Measurements from ENCODE around the gene KCNJ18.
"Not testable (repeated sequence)": the region's sequence is repeated elsewhere in the genome, so short reads cannot be mapped to it uniquely, and the experiment has no call there.

The KCNJ18 gene

DNA sequence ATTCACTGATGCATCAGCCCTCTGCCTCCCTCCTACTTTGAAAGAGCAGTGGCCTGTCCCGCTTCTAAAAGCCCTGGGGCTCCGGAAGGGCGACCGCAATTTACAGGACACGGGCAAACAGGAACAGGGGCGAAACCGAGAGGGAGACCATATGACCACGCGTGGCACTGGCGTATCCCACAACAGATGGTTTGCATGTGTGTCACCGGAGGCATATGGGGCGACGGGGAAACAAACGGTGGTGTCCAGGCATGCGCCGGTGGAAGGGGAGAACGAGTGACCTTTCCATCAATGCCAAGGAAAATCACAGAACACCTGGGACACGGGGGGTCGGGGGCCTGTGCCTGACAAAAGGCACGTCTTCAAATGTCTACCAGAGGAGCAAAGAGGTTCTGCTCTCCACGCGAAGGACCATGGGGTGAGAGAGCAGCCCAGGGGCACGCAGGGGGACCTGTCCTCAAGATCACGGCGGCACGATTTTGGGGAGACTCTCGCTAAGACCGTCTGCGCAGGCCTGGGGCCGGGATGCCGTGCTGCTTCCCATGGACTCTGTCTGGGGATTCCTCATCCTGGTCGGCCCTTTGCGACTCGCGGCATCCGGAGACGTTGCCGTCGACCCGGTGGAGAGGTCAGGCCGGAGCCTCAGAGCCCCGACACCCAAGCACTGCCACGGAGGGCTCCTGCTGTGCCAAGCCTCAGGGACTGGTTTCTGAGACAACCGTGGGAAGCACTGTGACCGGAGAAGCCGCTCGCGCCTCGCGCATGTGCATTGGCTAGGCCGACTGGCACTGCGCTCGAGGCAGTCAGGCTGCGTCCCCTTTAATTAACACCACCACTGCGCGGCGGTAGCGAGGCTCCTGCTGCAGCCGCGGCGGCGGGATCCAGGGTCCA is 12.8 kb upstream of the KCNJ18 start:
- DNase-seq (no peak), ATAC-seq (ENCODE audit: insufficient read depth, low read depth) (no peak)
- peaks cover 23% of the 10 kb centered on the region for H3K9me3 ChIP-seq (ENCODE audit: insufficient read depth, low read length, severe bottlenecking)
- no peak overlapping the region for H3K9ac ChIP-seq (ENCODE audit: low read depth, low read length)
- H4K20me1 ChIP-seq (ENCODE audit: insufficient read depth, low read length), result no peaks in the 10 kb centered on the region
- H3K27ac ChIP-seq (ENCODE audit: low read length), result no peak overlapping the region
- no peaks in the 10 kb centered on the region for H3K79me2 ChIP-seq (ENCODE audit: insufficient read depth, low read length)
- no peak overlapping the region for H3K4me3 ChIP-seq (ENCODE audit: low read depth in 1 of 2, low read length in 2 of 2)
- no peaks in the 10 kb centered on the region for H3K4me1 ChIP-seq (ENCODE audit: insufficient read depth, low read length)
- H3K27me3 ChIP-seq (ENCODE audit: insufficient read depth, low read length, poor library complexity), result no peaks in the 10 kb centered on the region
- no peak overlapping the region for H3K4me2 ChIP-seq (ENCODE audit: insufficient read depth, low read length)
- H2AFZ ChIP-seq (ENCODE audit: low read depth, low read length), result no peak overlapping the region
- no peak for TF ChIP-seq CTCF (IDR thresholded peaks at IDR 0.05; ENCODE audit: borderline replicate concordance, extremely low read depth, low read length, poor library complexity, severe bottlenecking)
- no peak for TF ChIP-seq EZH2 (IDR thresholded peaks at IDR 0.05; ENCODE audit: borderline replicate concordance, low read depth, low read length, severe bottlenecking)
- no peaks in the 10 kb centered on the region for H3K36me3 ChIP-seq (ENCODE audit: insufficient read depth, low read length)

DNA sequence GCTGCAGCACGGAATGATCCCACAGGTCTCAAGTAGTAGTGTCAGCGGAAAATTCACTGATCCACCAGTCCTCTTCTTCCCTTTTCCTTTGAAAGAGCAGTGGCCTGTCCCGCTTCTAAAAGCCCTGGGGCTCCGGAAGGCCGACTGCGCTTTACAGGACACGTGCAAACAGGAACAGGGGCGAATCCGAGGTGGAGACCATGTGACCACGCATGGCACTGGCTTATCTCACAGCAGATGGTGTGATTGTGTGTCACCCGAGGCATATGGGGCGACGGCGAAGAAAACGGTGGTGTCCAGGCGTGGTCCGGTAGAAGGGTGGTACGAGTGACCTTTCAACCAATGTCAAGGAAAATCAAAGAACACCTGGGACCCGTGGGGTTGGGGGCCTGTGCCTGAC is 12.0 kb upstream of the KCNJ18 start:
- Histone ChIP-seq H3K4me3 (ENCODE audit: low read depth in 1 of 2, low read length in 2 of 2) (no peak overlapping the region), H2AFZ (ENCODE audit: low read depth, low read length) (no peak overlapping the region), H3K27ac (ENCODE audit: low read length) (no peak overlapping the region), H3K36me3 (ENCODE audit: insufficient read depth, low read length) (no peaks in the 10 kb centered on the region), H3K9ac (ENCODE audit: low read depth, low read length) (no peak overlapping the region), H3K4me2 (ENCODE audit: insufficient read depth, low read length) (no peak overlapping the region), H4K20me1 (ENCODE audit: insufficient read depth, low read length) (no peaks in the 10 kb centered on the region), H3K9me3 (ENCODE audit: insufficient read depth, low read length, severe bottlenecking) (peaks cover 16% of the 10 kb centered on the region), H3K27me3 (ENCODE audit: insufficient read depth, low read length, poor library complexity) (no peaks in the 10 kb centered on the region), H3K79me2 (ENCODE audit: insufficient read depth, low read length) (no peaks in the 10 kb centered on the region), H3K4me1 (ENCODE audit: insufficient read depth, low read length) (no peaks in the 10 kb centered on the region)
- ATAC-seq (ENCODE audit: insufficient read depth, low read depth), result no peak
- no peak for TF ChIP-seq CTCF (IDR thresholded peaks at IDR 0.05; ENCODE audit: borderline replicate concordance, extremely low read depth, low read length, poor library complexity, severe bottlenecking)
- TF ChIP-seq EZH2 (IDR thresholded peaks at IDR 0.05; ENCODE audit: borderline replicate concordance, low read depth, low read length, severe bottlenecking), result no peak
- no peak for DNase-seq

- H3K4me3 ChIP-seq (ENCODE audit: low read depth in 1 of 2, low read length in 2 of 2); H3K4me2 ChIP-seq (ENCODE audit: insufficient read depth, low read length); H3K36me3 ChIP-seq (ENCODE audit: insufficient read depth, low read length); H3K27ac ChIP-seq (ENCODE audit: low read length); H4K20me1 ChIP-seq (ENCODE audit: insufficient read depth, low read length); H3K79me2 ChIP-seq (ENCODE audit: insufficient read depth, low read length); H3K4me1 ChIP-seq (ENCODE audit: insufficient read depth, low read length); H3K9ac ChIP-seq (ENCODE audit: low read depth, low read length); H3K27me3 ChIP-seq (ENCODE audit: insufficient read depth, low read length, poor library complexity); DNase-seq; ATAC-seq (ENCODE audit: insufficient read depth, low read depth); H2AFZ ChIP-seq (ENCODE audit: low read depth, low read length): not testable (repeated sequence)
- peaks cover 14% of the 10 kb centered on the region for H3K9me3 ChIP-seq (ENCODE audit: insufficient read depth, low read length, severe bottlenecking)
Observed at GRCh38 chr17:21680850-21681351, 11.4 kb upstream of the KCNJ18 start.

DNA sequence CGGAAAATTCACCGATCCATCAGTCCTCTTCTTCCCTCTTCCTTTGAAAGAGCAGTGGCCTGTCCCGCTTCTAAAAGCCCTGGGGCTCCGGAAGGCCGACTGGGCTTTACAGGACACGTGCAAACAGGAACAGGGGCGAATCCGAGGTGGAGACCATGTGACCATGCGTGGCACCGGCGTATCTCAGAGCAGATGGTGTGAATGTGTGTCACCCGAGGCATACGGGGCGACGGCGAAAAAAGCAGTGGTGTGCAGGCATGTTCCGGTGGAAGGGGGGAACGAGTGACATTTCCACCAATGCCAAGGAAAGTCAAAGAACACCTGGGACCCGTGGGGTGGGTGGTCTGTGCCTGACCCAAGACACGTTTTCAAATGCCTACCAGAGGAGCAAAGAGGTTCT is 10.7 kb upstream of the KCNJ18 start:
- not testable (repeated sequence) for H3K36me3 ChIP-seq (ENCODE audit: insufficient read depth, low read length); H3K27me3 ChIP-seq (ENCODE audit: insufficient read depth, low read length, poor library complexity); DNase-seq; H3K79me2 ChIP-seq (ENCODE audit: insufficient read depth, low read length); H2AFZ ChIP-seq (ENCODE audit: low read depth, low read length); H4K20me1 ChIP-seq (ENCODE audit: insufficient read depth, low read length); H3K27ac ChIP-seq (ENCODE audit: low read length); H3K4me1 ChIP-seq (ENCODE audit: insufficient read depth, low read length); ATAC-seq (ENCODE audit: insufficient read depth, low read depth); H3K4me3 ChIP-seq (ENCODE audit: low read depth in 1 of 2, low read length in 2 of 2); H3K4me2 ChIP-seq (ENCODE audit: insufficient read depth, low read length); H3K9ac ChIP-seq (ENCODE audit: low read depth, low read length)
- peaks cover 10% of the 10 kb centered on the region for H3K9me3 ChIP-seq (ENCODE audit: insufficient read depth, low read length, severe bottlenecking)

DNA sequence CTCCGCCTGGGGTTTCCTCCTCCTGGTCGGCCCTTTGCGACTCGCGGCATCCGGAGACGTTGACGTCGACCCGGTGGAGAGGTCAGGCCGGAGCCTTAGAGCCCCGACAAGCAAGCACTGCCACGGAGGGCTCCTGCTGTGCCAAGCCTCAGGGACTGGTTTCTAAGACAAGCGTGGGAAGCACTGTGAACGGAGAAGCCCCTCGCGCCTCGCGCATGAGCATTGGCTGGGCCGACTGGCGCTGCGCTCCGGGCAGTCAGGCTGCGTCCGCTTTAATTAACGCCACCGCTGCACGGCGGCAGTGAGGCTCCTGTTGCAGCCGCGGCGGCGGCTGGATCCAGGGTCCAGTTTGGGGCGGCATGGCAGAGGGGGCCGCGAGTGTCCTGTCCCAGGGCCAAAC is 10.2 kb upstream of the KCNJ18 start:
- not testable (repeated sequence) for H3K27ac ChIP-seq (ENCODE audit: low read length); H3K9me3 ChIP-seq (ENCODE audit: insufficient read depth, low read length, severe bottlenecking); H3K4me2 ChIP-seq (ENCODE audit: insufficient read depth, low read length); H3K36me3 ChIP-seq (ENCODE audit: insufficient read depth, low read length); H3K4me3 ChIP-seq (ENCODE audit: low read depth in 1 of 2, low read length in 2 of 2); H3K27me3 ChIP-seq (ENCODE audit: insufficient read depth, low read length, poor library complexity); H3K9ac ChIP-seq (ENCODE audit: low read depth, low read length); H2AFZ ChIP-seq (ENCODE audit: low read depth, low read length); H3K4me1 ChIP-seq (ENCODE audit: insufficient read depth, low read length); H3K79me2 ChIP-seq (ENCODE audit: insufficient read depth, low read length); H4K20me1 ChIP-seq (ENCODE audit: insufficient read depth, low read length); DNase-seq; ATAC-seq (ENCODE audit: insufficient read depth, low read depth)

- H3K4me3 ChIP-seq (ENCODE audit: low read depth in 1 of 2, low read length in 2 of 2); H3K36me3 ChIP-seq (ENCODE audit: insufficient read depth, low read length); H3K4me2 ChIP-seq (ENCODE audit: insufficient read depth, low read length); H2AFZ ChIP-seq (ENCODE audit: low read depth, low read length); H3K9ac ChIP-seq (ENCODE audit: low read depth, low read length); H4K20me1 ChIP-seq (ENCODE audit: insufficient read depth, low read length); DNase-seq; H3K4me1 ChIP-seq (ENCODE audit: insufficient read depth, low read length); H3K9me3 ChIP-seq (ENCODE audit: insufficient read depth, low read length, severe bottlenecking); H3K27me3 ChIP-seq (ENCODE audit: insufficient read depth, low read length, poor library complexity); H3K79me2 ChIP-seq (ENCODE audit: insufficient read depth, low read length); ATAC-seq (ENCODE audit: insufficient read depth, low read depth); H3K27ac ChIP-seq (ENCODE audit: low read length): not testable (repeated sequence)
Observed at GRCh38 chr17:21683142-21683712, 9.1 kb upstream of the KCNJ18 start.
